ENCODE data around the gene LIG3.
"Not testable (repeated sequence)": the region's sequence is repeated elsewhere in the genome, so short reads cannot be mapped to it uniquely, and the experiment has no call there.

Gene LIG3

DNA sequence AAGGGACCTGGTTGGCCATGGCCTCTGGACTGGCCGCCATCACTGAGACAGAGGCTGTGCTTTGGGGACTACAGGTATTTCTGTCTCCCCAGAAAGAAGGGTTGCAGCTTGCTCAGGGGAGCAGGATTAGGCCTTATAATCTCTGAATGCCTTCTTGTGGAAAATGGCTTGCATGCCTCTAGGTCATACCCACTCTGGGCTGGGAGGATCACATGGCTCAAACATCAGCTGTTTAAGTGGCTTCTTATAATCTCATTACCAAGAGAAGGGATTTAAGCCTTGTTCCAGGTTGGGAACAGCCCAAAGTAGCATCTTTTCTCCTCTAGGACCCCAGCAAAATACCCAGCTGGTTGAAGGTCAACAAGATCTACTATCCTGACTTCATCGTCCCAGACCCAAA, 19.1 kb downstream of the LIG3 start:
- no peak for DNase-seq

DNA sequence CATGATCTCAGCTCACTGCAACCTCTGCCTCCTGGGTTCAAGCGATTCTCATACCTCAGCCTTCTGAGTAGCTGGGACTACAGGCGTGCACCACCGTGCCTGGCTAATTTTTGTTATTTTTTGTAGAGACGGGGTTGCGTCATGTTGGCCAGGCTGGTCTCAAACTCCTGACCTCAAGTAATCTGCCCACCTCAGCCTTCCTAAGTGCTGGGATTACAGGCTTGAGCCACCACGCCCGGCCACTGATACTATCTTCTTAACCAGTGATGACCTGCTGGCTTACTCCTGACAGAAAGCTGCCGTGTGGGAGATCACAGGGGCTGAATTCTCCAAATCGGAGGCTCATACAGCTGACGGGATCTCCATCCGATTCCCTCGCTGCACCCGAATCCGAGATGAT, 20.7 kb downstream of the LIG3 start:
- DNase-seq: not testable (repeated sequence)

DNA sequence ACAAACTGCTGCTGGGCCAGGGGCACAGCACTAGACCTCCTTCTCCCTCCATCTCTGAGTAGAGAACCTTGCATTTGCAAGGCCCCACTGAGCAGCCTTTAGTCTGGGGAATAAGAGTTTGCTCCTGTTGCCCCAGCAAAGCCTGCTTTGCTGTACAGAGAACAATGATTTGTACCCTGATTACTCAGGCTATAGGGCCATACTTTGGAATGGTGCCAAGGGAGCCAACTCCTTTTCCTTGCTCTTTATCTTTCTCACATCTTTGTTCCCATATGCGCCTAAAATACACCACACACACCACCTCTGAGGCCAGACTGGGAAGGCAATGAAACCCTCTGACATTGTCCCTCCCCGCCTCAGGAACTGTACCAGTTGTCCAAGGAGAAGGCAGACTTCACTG, 21.2 kb downstream of the LIG3 start:
- no peak for DNase-seq

GRCh38 chr17:35002876-35003551, 22.7 kb downstream of the LIG3 start:
- no peak for DNase-seq

- no peak for DNase-seq
These were observed 23.5 kb downstream of the LIG3 start for GRCh38 chr17:35003778-35004177.

DNA sequence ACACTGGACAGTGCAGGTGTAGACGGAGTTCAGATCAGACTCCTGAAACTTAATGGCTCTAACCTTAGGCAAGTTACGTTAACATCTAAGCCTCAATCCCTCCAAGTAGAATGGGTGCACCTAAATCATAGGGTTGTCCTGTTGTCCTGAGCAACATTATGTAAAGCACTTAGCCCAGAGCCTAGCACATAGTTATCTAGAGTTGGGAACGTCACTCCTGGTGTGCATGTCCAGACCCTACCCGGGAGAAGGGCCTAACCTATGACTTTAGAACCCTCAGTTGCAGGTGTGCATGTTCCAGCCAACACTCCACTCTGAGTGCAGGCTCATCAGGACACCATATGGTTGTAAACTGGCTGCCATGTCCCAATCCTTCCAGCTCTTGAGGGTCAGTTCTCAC, 26.0 kb downstream of the LIG3 start:
- DNase-seq: no peak

DNA sequence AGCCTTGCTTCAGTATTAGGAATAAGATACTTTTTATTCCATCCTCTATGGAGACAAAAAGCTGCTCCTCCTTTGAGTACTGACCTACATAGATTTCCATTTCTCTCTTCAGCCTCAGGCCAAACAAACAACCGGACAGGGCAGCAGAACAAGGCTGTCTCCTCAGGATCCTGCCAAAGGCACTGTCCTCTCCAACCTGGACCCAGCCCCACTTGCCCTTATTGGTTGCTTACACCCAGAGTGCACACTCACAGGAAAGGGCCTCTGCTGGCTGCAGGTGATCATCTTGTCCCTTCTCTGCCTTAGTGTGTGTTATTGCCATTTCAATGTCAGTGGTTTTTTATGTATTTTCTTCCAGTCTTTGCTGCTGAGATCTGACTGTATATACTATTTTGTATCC, 26.6 kb downstream of the LIG3 start:
- DNase-seq: no peak

GRCh38 chr17:35010093-35010492, 29.8 kb downstream of the LIG3 start:
- DNase-seq: peak; percentile 6

- DNase-seq: no peak
These were observed 31.4 kb downstream of the LIG3 start for GRCh38 chr17:35011671-35012216.

DNA sequence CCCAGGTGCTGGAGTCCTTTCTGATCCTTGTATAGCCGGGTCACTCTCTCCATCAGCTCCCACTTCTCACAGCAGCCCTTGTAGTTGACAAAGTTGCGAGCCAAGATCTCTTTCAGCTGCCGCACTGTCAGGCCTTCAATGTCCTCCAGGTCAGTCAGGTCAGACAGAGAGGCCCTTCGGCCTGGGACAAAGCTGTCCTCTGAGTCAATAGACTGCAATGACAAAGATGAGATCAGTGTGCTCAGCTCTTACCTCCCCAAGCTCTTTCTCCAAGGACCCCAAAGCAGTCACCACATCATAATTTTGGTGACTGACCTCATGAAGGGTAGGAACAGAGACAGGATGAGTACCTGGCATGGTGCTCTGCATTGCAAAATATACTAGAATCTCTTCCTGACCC, 36.1 kb downstream of the LIG3 start:
- no peak for DNase-seq

GRCh38 chr17:35017021-35017420, 36.7 kb downstream of the LIG3 start:
- DNase-seq: no peak

GRCh38 chr17:35018814-35019213, 38.5 kb downstream of the LIG3 start:
- DNase-seq: no peak

DNA sequence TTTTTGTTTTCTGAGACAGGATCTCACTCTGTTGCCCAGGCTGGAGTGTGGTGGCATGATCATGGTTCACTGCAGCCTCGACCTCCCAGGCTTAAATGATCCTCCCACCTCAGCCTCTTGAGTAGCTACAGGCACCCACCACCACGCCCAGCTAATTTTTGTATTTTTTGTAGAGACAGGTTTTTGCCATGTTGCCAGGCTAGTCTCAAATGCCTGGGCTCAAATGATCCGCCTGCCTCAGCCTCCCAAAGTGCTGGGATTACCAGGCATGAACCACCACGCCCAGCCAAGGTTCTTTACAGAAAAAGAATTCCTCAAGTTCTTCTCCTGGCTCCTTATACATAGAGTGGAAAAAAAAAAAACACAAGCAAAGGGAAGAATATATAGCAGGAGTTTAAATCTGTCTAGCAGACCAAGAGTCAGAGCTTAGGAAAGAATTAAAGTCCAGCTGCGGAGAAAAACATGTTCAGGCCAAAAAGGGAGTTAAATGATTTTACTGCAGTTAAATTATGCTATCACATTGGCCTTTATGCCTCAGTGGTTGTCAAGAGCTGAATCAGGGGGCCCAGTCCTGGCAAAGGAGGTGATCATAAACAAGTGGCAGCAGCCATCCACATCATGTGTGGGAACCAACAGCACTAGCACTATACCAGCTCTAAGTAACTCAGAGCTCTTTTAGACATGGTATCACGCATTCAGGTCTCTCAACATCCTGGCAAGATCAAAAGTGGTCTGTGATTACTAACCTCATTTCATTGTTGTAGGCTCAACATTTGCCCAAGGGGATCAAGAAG, 39.3 kb downstream of the LIG3 start:
- no peak for DNase-seq

DNA sequence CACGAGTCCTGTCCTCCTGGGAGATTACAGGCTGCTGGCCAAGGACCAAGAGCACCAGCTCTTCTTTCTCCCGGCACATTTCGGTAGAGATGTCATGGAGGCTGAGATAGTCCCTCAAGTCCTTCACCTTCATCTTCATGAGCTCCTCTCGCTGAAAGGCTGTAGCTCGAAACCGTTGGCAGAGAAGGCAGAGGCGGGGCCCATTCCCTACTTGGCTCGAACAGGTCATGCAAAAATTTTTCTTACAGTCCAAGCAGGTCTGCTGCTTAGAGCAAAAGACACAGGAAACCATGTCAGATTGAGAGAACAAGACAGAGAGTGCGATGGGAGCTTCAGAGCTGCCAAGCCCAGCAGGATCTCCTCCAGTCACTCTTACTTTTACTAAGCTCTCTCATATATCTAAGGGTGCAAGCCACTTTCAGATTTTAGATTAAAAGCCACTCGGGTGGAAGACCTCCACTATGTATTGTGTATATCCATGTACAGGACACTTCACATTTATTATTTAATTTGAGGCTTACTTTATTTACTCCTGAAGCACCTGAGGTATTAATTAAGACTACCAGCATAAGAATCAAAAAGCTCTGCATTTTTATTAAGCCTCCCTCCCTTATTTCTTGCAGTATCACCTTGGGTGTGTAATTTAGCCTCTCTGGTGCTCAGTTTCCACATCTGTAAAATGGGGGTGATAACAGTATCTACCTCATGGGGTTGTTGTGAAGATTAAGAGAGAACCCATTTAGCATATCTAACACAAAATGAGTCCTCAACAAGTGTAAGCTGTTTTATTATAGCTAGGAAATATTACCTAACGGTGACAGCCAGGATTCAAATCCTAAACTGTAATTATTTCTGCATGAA, 41.4 kb downstream of the LIG3 start:
- no peak for DNase-seq

GRCh38 chr17:35022536-35023063, 42.3 kb downstream of the LIG3 start:
- peak; percentile 81 for DNase-seq

DNA sequence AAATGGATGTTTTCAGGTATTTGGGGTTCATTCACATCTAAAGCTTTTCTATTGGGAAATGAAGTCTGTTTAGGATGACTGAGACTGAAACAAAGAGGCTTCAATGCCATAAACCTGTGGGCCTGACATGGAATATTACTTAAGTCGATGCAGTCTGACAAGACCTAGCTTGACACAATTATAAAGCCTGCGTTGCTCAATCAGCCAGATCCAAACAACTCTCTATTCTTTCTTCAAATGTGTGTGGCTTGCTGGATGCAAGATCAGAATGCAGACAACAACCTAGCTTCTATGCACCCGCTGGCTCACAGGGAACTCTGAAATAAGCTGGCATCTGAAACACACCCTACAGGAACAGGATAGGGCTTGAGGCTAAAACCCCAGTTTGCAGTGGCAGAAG, 43.2 kb downstream of the LIG3 start:
- no peak for DNase-seq

DNA sequence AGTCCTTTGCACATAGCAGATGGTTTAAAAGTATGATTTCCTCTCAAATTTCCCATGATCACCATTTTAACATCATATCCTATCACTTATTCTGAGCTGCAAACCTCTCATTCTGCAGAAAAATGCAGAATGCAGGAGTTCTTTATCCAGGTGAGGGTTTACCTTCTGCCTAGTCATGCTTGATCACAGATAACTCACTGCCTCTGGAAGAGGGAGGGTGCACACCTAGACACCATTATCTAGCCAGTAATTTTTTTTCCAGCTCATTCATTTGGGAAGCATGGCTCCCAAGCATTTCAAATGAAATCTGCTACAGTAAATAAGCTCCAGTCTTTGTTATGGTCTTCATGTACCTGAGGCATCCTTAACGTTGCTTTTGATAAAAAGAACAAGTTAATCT, 45.2 kb downstream of the LIG3 start:
- no peak for DNase-seq

DNA sequence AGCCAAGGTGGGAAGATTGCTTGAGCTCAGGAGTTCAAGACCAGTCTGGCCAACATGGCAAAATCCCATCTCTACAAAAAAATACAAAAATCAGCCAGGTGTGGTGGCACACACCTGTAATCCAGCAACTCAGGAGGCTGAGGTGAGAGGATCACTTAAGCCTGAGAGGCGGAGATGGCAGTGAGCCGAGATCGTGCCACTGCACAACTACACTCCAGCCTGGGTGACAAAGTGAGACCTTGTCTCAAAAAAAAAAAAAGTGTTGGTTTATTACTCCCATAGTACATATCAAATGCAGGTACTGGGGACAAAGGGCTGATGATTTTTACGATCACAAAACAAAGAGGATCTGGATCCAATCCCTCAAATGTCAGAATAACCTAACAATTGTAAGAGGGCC, 47.8 kb downstream of the LIG3 start:
- DNase-seq: not testable (repeated sequence)

- no peak for DNase-seq
These were observed 48.4 kb downstream of the LIG3 start for GRCh38 chr17:35028531-35029262.

DNA sequence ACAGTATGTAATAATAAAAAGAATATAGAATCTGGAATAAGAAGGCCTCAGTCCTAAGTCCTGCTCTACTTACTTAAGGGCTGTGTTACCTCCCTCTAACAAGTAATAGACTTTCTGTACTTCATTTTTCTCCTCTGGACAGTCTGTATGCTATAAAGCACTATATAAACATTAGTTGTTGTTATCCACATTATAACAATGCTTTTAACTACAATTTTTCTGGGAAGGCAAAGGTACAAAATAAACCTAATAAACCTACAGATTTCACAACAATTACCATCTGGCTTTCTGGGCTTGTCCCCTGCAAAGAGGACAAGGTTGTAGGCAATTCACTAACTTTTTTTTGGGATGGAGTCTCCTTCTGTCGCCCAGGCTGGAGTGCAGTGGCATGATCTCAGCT, 50.5 kb downstream of the LIG3 start:
- no peak for DNase-seq

DNA sequence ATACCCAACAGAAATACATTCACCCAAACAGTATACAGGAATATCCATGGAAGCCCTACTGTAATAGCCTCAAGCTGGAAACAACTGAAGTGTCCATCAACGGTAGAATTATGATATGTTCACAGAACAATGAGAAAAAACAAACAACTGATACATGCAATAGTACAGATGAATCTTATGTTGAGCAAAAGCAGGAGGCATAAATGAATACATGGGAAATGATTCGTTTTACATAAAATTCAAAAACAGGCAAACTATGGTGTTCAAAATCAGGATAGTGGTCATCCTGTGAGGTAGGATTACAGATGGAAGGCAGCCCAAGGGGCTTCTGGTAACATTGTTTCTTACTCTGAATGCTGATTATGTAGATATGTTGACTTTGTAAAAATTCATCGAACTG, 58.1 kb downstream of the LIG3 start:
- DNase-seq: no peak

- no peak for DNase-seq
These were observed 61.1 kb downstream of the LIG3 start for GRCh38 chr17:35041390-35041789.
